ENCODE results near the gene PIR. TPM values are rescaled to one million over a fixed set of nuclear protein-coding genes. Genes with fewer than 3 reads are reported as not detected.

PIR gene
- total and polyA plus RNA-seq, 2 donors (not counting 1 experiment from before 2014, with no cell fraction given): 0.22 TPM; not detected in 1

GRCh38 chrX:15441464-15441863 lies 51.7 kb downstream of the PIR start:
- Histone ChIP-seq H3K36me3 (replicated peaks in 1 of 2; ENCODE audit: control extremely low read depth in 1 of 2, control insufficient read depth in 1 of 2, extremely low read depth in 1 of 2, insufficient read depth in 2 of 2, low read length in 1 of 2) (no peaks in the 10 kb centered on the region), H3K27ac (ENCODE audit: low read length in 2 of 2) (no peak overlapping the region), H3K4me1 (ENCODE audit: control insufficient read depth in 2 of 2, insufficient read depth in 2 of 2, low read length in 2 of 2) (no peaks in the 10 kb centered on the region), H3K27me3 (replicated peaks in 1 of 4; ENCODE audit: control extremely low read depth in 1 of 4, control insufficient read depth in 3 of 4, insufficient read depth in 4 of 4, low read length in 3 of 4) (no peaks in the 10 kb centered on the region), H3K9me3 (ENCODE audit: control extremely low read depth in 1 of 3, control insufficient read depth in 2 of 3, insufficient read depth in 1 of 3, low read length in 2 of 3) (no peaks in the 10 kb centered on the region), H4K20me1 (ENCODE audit: control insufficient read depth, insufficient read depth, low read length, poor library complexity, severe bottlenecking) (no peaks in the 10 kb centered on the region), H3K4me2 (replicated peaks; ENCODE audit: low read depth, low read length, poor library complexity, severe bottlenecking) (no peak overlapping the region), H3K79me2 (ENCODE audit: control insufficient read depth, insufficient read depth, low read length) (no peaks in the 10 kb centered on the region), H3K9ac (ENCODE audit: low read length) (no peak overlapping the region), H2AFZ (ENCODE audit: insufficient read depth, low read depth, low read length, poor library complexity, severe bottlenecking) (no peak overlapping the region), H3K4me3 (ENCODE audit: control extremely low read depth in 1 of 5, extremely low read depth in 1 of 5, insufficient read depth in 1 of 5, low read depth in 2 of 5, low read length in 4 of 5) (no peak overlapping the region)
- WGBS (ENCODE audit: insufficient coverage): no CpG with 5 or more reads among the region's 5 CpGs
- no peak for ATAC-seq (ENCODE audit: low read depth)
- Mint-ChIP-seq H3K4me3 (no peak overlapping the region), H3K27me3 (no peaks in the 10 kb centered on the region), H3K27ac (no peak overlapping the region), H3K9me3 (ENCODE audit: insufficient read depth) (no peaks in the 10 kb centered on the region), H3K4me1 (no peaks in the 10 kb centered on the region)
- no peak for DNase-seq
- intact Hi-C loops (cut with micrococcal nuclease): no loop called here
- ChIA-PET POLR2A (no interaction called here), CTCF (no interaction called here)
- TF ChIP-seq CTCF (IDR thresholded peaks at IDR 0.05) (no peak), EZH2 (IDR thresholded peaks at IDR 0.05; ENCODE audit: borderline replicate concordance, insufficient read depth, low read depth, low read length, poor library complexity, severe bottlenecking) (no peak)

- Mint-ChIP-seq H3K4me1 (no peaks in the 10 kb centered on the region), H3K9me3 (ENCODE audit: insufficient read depth) (no peaks in the 10 kb centered on the region), H3K4me3 (no peak overlapping the region), H3K27ac (no peak overlapping the region), H3K27me3 (peaks cover under 1% of the 10 kb centered on the region)
- intact Hi-C loops (cut with micrococcal nuclease): no loop called here
- ATAC-seq (ENCODE audit: low read depth) (no peak), DNase-seq (no peak)
- Histone ChIP-seq H3K4me2 (replicated peaks; ENCODE audit: low read depth, low read length, poor library complexity, severe bottlenecking) (no peak overlapping the region), H3K4me1 (ENCODE audit: control insufficient read depth in 2 of 2, insufficient read depth in 2 of 2, low read length in 2 of 2) (no peaks in the 10 kb centered on the region), H3K79me2 (ENCODE audit: control insufficient read depth, insufficient read depth, low read length) (no peaks in the 10 kb centered on the region), H3K4me3 (ENCODE audit: control extremely low read depth in 1 of 5, extremely low read depth in 1 of 5, insufficient read depth in 1 of 5, low read depth in 2 of 5, low read length in 4 of 5) (no peak overlapping the region), H3K9me3 (ENCODE audit: control extremely low read depth in 1 of 3, control insufficient read depth in 2 of 3, insufficient read depth in 1 of 3, low read length in 2 of 3) (no peaks in the 10 kb centered on the region), H3K9ac (ENCODE audit: low read length) (no peak overlapping the region), H2AFZ (ENCODE audit: insufficient read depth, low read depth, low read length, poor library complexity, severe bottlenecking) (no peak overlapping the region), H3K36me3 (replicated peaks in 1 of 2; ENCODE audit: control extremely low read depth in 1 of 2, control insufficient read depth in 1 of 2, extremely low read depth in 1 of 2, insufficient read depth in 2 of 2, low read length in 1 of 2) (no peaks in the 10 kb centered on the region), H3K27me3 (replicated peaks in 1 of 4; ENCODE audit: control extremely low read depth in 1 of 4, control insufficient read depth in 3 of 4, insufficient read depth in 4 of 4, low read length in 3 of 4) (no peaks in the 10 kb centered on the region), H4K20me1 (ENCODE audit: control insufficient read depth, insufficient read depth, low read length, poor library complexity, severe bottlenecking) (no peaks in the 10 kb centered on the region), H3K27ac (ENCODE audit: low read length in 2 of 2) (no peak overlapping the region)
- CTCF ChIA-PET: interaction anchor here (1.0 kb wide), 1 partner anchor 60 kb away, joined by 3 read pairs; no protein-coding TSS in a partner anchor
- TF ChIP-seq EZH2 (IDR thresholded peaks at IDR 0.05; ENCODE audit: borderline replicate concordance, insufficient read depth, low read depth, low read length, poor library complexity, severe bottlenecking) (no peak), CTCF (IDR thresholded peaks at IDR 0.05) (no peak)
- WGBS (ENCODE audit: insufficient coverage): 90% methylated on average over 2 of the region's 3 CpGs
- POLR2A ChIA-PET: no interaction called here
Observed at GRCh38 chrX:15438332-15438731, 54.8 kb downstream of the PIR start.
